Muscle of arm (tissue), 14 donors: ENCODE results near the gene ISOC2. TPM values are rescaled to one million over a fixed set of nuclear protein-coding genes. Genes with fewer than 3 reads are reported as not detected.
"Not testable (repeated sequence)": the region's sequence is repeated elsewhere in the genome, so short reads cannot be mapped to it uniquely, and the experiment has no call there.

Experiments
- DNase-seq: peaks from one replicate; pipeline ENCODE4 v3.0.0-alpha.2; 2013
- long read RNA-seq, 11 donors: transcript quantifications; one replicate each; lab custom pipeline, GENCODE V29; 2026
- polyA plus RNA-seq, 12 donors: library from polyadenylated mRNA; unstranded; fragments of 120-200 nt; gene quantifications; one replicate each; pipeline ENCODE4 v1.2.1, GENCODE V29; 2013; ENCODE audit not compliant: insufficient read length in 12 of 12

The ISOC2 gene
- 10 to 100 TPM in 11 of 12 donors, not detected in 1; 24.3 to 68.0 (median 27.9) TPM for polyA plus RNA-seq
- long read RNA-seq, donor 1, transcript ISOC2-202 (6 exons, 998 nt), result major isoform, 25 of 34 reads
- long read RNA-seq, donor 1, partial matches to known transcripts, result 0 of 34 reads
- long read RNA-seq, donor 1, other reads (novel, unspliced or antisense), result 0 of 34 reads
- long read RNA-seq, donor 2, transcript ISOC2-203 (5 exons, 1,566 nt), result minor isoform, 7 of 29 reads
- long read RNA-seq, donor 2, transcript ISOC2-202 (6 exons, 998 nt), result major isoform, 21 of 29 reads
- long read RNA-seq, donor 2, partial matches to known transcripts, result 0 of 29 reads
- long read RNA-seq, donor 2, other reads (novel, unspliced or antisense), result 0 of 29 reads
- long read RNA-seq, donor 3, partial matches to known transcripts, result 0 of 4 reads
- long read RNA-seq, donor 3, other reads (novel, unspliced or antisense), result 0 of 4 reads
- long read RNA-seq, donor 4, transcript ISOC2-202 (6 exons, 998 nt), result major isoform, 8 of 10 reads
- long read RNA-seq, donor 4, partial matches to known transcripts, result 0 of 10 reads
- long read RNA-seq, donor 4, other reads (novel, unspliced or antisense), result 0 of 10 reads
- long read RNA-seq, donor 5, transcript ISOC2-202 (6 exons, 998 nt), result major isoform, 32 of 48 reads
- long read RNA-seq, donor 5, partial matches to known transcripts, result 9 of 48 reads
- long read RNA-seq, donor 5, other reads (novel, unspliced or antisense), result 0 of 48 reads
- long read RNA-seq, donor 6, transcript ISOC2-203 (5 exons, 1,566 nt), result minor isoform, 5 of 14 reads
- long read RNA-seq, donor 6, transcript ISOC2-202 (6 exons, 998 nt), result major isoform, 8 of 14 reads
- long read RNA-seq, donor 6, partial matches to known transcripts, result 0 of 14 reads
- long read RNA-seq, donor 6, other reads (novel, unspliced or antisense), result 0 of 14 reads
- long read RNA-seq, donor 7, transcript ISOC2-202 (6 exons, 998 nt), result major isoform, 8 of 11 reads
- long read RNA-seq, donor 7, partial matches to known transcripts, result 0 of 11 reads
- long read RNA-seq, donor 7, other reads (novel, unspliced or antisense), result 0 of 11 reads
- long read RNA-seq, donor 8, transcript ISOC2-203 (5 exons, 1,566 nt), result minor isoform, 6 of 53 reads
- long read RNA-seq, donor 8, transcript ISOC2-202 (6 exons, 998 nt), result major isoform, 28 of 53 reads
- long read RNA-seq, donor 8, partial matches to known transcripts, result 16 of 53 reads
- long read RNA-seq, donor 8, other reads (novel, unspliced or antisense), result 0 of 53 reads
- long read RNA-seq, donor 9, transcript ISOC2-203 (5 exons, 1,566 nt), result minor isoform, 5 of 14 reads
- long read RNA-seq, donor 9, transcript ISOC2-202 (6 exons, 998 nt), result major isoform, 9 of 14 reads
- long read RNA-seq, donor 9, partial matches to known transcripts, result 0 of 14 reads
- long read RNA-seq, donor 9, other reads (novel, unspliced or antisense), result 0 of 14 reads
- long read RNA-seq, donor 10, transcript ISOC2-202 (6 exons, 998 nt), result major isoform, 21 of 38 reads
- long read RNA-seq, donor 10, partial matches to known transcripts, result 9 of 38 reads
- long read RNA-seq, donor 10, other reads (novel, unspliced or antisense), result 0 of 38 reads
- long read RNA-seq, donor 11, transcript ISOC2-202 (6 exons, 998 nt), result major isoform, 16 of 35 reads
- long read RNA-seq, donor 11, partial matches to known transcripts, result 14 of 35 reads
- long read RNA-seq, donor 11, other reads (novel, unspliced or antisense), result 0 of 35 reads

- DNase-seq, result peak; percentile 100
Observed at GRCh38 chr19:55461259-55461973, at the start of gene ISOC2. Gene ISOC2 (minus strand): TSS chr19:55461642. CDS start chr19:55456486, 5,156 bp downstream.

- no peak for DNase-seq
Observed at GRCh38 chr19:55508120-55508519, 46.7 kb upstream of the ISOC2 start.

GRCh38 chr19:55504981-55505380 is 43.5 kb upstream of the ISOC2 start:
- DNase-seq, result no peak

GRCh38 chr19:55504252-55504603 is 42.8 kb upstream of the ISOC2 start:
- no peak for DNase-seq

- DNase-seq, result peak; percentile 94
Observed at GRCh38 chr19:55503502-55504251, 42.2 kb upstream of the ISOC2 start.

GRCh38 chr19:55503157-55503501 is 41.7 kb upstream of the ISOC2 start:
- no peak for DNase-seq

GRCh38 chr19:55502197-55502952 is 40.9 kb upstream of the ISOC2 start:
- no peak for DNase-seq

GRCh38 chr19:55500368-55500952 is 39.0 kb upstream of the ISOC2 start:
- no peak for DNase-seq

GRCh38 chr19:55498246-55498840 is 36.9 kb upstream of the ISOC2 start:
- DNase-seq, result no peak

GRCh38 chr19:55497763-55498162 is 36.3 kb upstream of the ISOC2 start:
- DNase-seq, result no peak

GRCh38 chr19:55496820-55497219 is 35.4 kb upstream of the ISOC2 start:
- DNase-seq, result not testable (repeated sequence)

GRCh38 chr19:55495646-55496349 is 34.4 kb upstream of the ISOC2 start:
- DNase-seq, result no peak

- DNase-seq, result no peak
Observed at GRCh38 chr19:55494172-55494761, 32.8 kb upstream of the ISOC2 start.

- DNase-seq, result no peak
Observed at GRCh38 chr19:55493645-55494171, 32.3 kb upstream of the ISOC2 start.

- peak; percentile 89 for DNase-seq
Observed at GRCh38 chr19:55493052-55493644, 31.7 kb upstream of the ISOC2 start.

GRCh38 chr19:55492362-55492944 is 31.0 kb upstream of the ISOC2 start:
- no peak for DNase-seq
